H1 (cell line): ENCODE results near the gene GFY. TPM values are rescaled to one million over a fixed set of nuclear protein-coding genes. Genes with fewer than 3 reads are reported as not detected.
A peak's percentile ranks its signal among the peaks of the same experiment; 100 is the strongest.

Experiments used
- CTCF ChIA-PET: fragments of 300-600 bp; sonication (Branson Sonifier 250); formaldehyde crosslinking; loops from one replicate; lab custom pipeline; 2021; ENCODE audit not compliant: partially characterized antibody; lab: Charles Lee
- POLR2A ChIA-PET: fragments of 300-600 bp; sonication (Branson Sonifier 250); formaldehyde crosslinking; loops from one replicate; lab custom pipeline; 2021; ENCODE audit warnings: inconsistent platforms; ENCODE audit not compliant: partially characterized antibody; lab: Charles Lee
- DNase-seq, 2 experiments: peaks; one replicate each; pipeline versions ENCODE4 v3.0.0 to v3.0.0-alpha.2; 2010 to 2022; ENCODE audit warnings: low spot score in 2 of 2, low read depth in 1 of 2, mixed read lengths in 1 of 2
- FAIRE-seq: peaks from 2 replicates; lab custom pipeline; 2011; peaks lifted over from hg19 to GRCh38; lab: Jason Lieb, UNC
- H2AFZ ChIP-seq: 2 replicates; pipeline ENCODE4 v1.8.1; 2012; ENCODE audit warnings: low read length, inconsistent platforms
- H2AK5ac ChIP-seq: 2 replicates; pipeline ENCODE4 v1.6.1; 2013; ENCODE audit warnings: low read depth, low read length
- H2BK120ac ChIP-seq: replicated peaks from 2 replicates; pipeline ENCODE3; 2013; ENCODE audit warnings: low read depth, low read length, inconsistent platforms
- H2BK12ac ChIP-seq: 2 replicates; pipeline ENCODE4 v1.6.1; 2013; ENCODE audit warnings: low read depth, low read length
- H2BK15ac ChIP-seq: 2 replicates; pipeline ENCODE4 v1.6.1; 2013; ENCODE audit warnings: low read length
- H2BK20ac ChIP-seq: 2 replicates; pipeline ENCODE4 v1.6.1; 2013; ENCODE audit warnings: low read length
- H2BK5ac ChIP-seq: 2 replicates; pipeline ENCODE4 v1.6.1; 2013; ENCODE audit warnings: low read depth, low read length
- H3K14ac ChIP-seq: 2 replicates; pipeline ENCODE4 v1.6.1; 2013; ENCODE audit warnings: inconsistent platforms; ENCODE audit not compliant: insufficient read length
- H3K18ac ChIP-seq: 2 replicates; pipeline ENCODE4 v1.6.1; 2013; ENCODE audit warnings: low read length; ENCODE audit errors: extremely low read depth
- H3K23ac ChIP-seq: 2 replicates; pipeline ENCODE4 v1.6.1; 2013; ENCODE audit warnings: inconsistent platforms; ENCODE audit not compliant: insufficient read length
- H3K23me2 ChIP-seq: 2 replicates; pipeline ENCODE4 v1.6.1; 2013; ENCODE audit warnings: low read depth, low read length
- H3K27ac ChIP-seq: 2 replicates; pipeline ENCODE4 v1.6.1; 2011; ENCODE audit warnings: low read depth, low read length, inconsistent platforms
- H3K27me3 ChIP-seq, 4 experiments: replicated peaks in 1 of 4; 1 replicate in 1 of 4; 2 replicates in 3 of 4; pipeline versions ENCODE4 v1.6.1 to v1.8.1; 2011 to 2013; ENCODE audit warnings: low read length in 3 of 4, mild to moderate bottlenecking in 3 of 4, inconsistent platforms in 2 of 4, mixed read lengths in 2 of 4, moderate library complexity in 1 of 4; ENCODE audit not compliant: control insufficient read depth in 3 of 4, insufficient read depth in 3 of 4; ENCODE audit errors: extremely low read depth in 1 of 4
- H3K36me3 ChIP-seq, 4 experiments: 2 replicates each; pipeline versions ENCODE4 v1.6.1 to v1.8.1; 2011 to 2013; ENCODE audit warnings: mild to moderate bottlenecking in 4 of 4, low read length in 3 of 4, moderate library complexity in 2 of 4, control low read depth in 1 of 4, inconsistent platforms in 1 of 4; ENCODE audit not compliant: insufficient read depth in 4 of 4, control insufficient read depth in 2 of 4
- H3K4ac ChIP-seq: replicated peaks from 2 replicates; pipeline ENCODE3; 2013; ENCODE audit warnings: low read length, low read depth, mixed read lengths, inconsistent platforms; ENCODE audit not compliant: insufficient read length
- H3K4me1 ChIP-seq, 4 experiments: replicated peaks in 1 of 4; 1 replicate in 1 of 4; 2 replicates in 3 of 4; pipeline versions ENCODE4 v1.6.1 to v1.8.1; 2011 to 2013; ENCODE audit warnings: low read length in 3 of 4, inconsistent platforms in 2 of 4, mixed read lengths in 1 of 4; ENCODE audit not compliant: insufficient read depth in 4 of 4, control insufficient read depth in 3 of 4
- H3K4me2 ChIP-seq, 2 experiments: 2 replicates each; pipeline versions ENCODE4 v1.6.1 to v1.8.1; 2011 to 2013; ENCODE audit warnings: low read depth in 2 of 2, low read length in 2 of 2, control low read depth in 1 of 2, inconsistent platforms in 1 of 2, mild to moderate bottlenecking in 1 of 2; ENCODE audit not compliant: insufficient read depth in 1 of 2
- H3K4me3 ChIP-seq, 4 experiments: fragments of 200-600, 300-600 bp in 1 of 4; sonication (generic), shearing (Covaris generic), sonication (Bioruptor Twin) in 1 of 4; 2 replicates each; pipeline versions ENCODE4 v1.5.1 to v1.8.1; 2011 to 2016; ENCODE audit warnings: low read length in 4 of 4, low read depth in 3 of 4, control low read depth in 2 of 4, inconsistent platforms in 2 of 4, mild to moderate bottlenecking in 2 of 4, mixed read lengths in 1 of 4, moderate library complexity in 1 of 4; ENCODE audit not compliant: insufficient read depth in 2 of 4; ENCODE audit errors: extremely low read depth in 1 of 4
- H3K56ac ChIP-seq: replicated peaks from 2 replicates; pipeline ENCODE3; 2013; ENCODE audit warnings: low read depth, mild to moderate bottlenecking, mixed read lengths, low read length, inconsistent platforms; ENCODE audit not compliant: insufficient read length
- H3K79me1 ChIP-seq: 2 replicates; pipeline ENCODE4 v1.6.1; 2013; ENCODE audit warnings: low read depth, low read length, control low read depth
- H3K79me2 ChIP-seq, 2 experiments: 2 replicates each; pipeline versions ENCODE4 v1.6.1 to v1.8.1; 2012 to 2013; ENCODE audit warnings: low read length in 2 of 2, mild to moderate bottlenecking in 2 of 2, inconsistent platforms in 1 of 2; ENCODE audit not compliant: insufficient read depth in 2 of 2, control insufficient read depth in 1 of 2
- H3K9ac ChIP-seq, 4 experiments: replicated peaks in 1 of 4; 1 replicate in 1 of 4; 2 replicates in 3 of 4; pipeline versions ENCODE4 v1.6.1 to v1.8.1; 2011 to 2013; ENCODE audit warnings: low read depth in 3 of 4, low read length in 3 of 4, control low read depth in 2 of 4, mild to moderate bottlenecking in 2 of 4, moderate library complexity in 2 of 4, inconsistent platforms in 1 of 4; ENCODE audit errors: extremely low read depth in 1 of 4
- H3K9me3 ChIP-seq, 2 experiments: 2 replicates each; pipeline versions ENCODE4 v1.6.1 to v1.8.1; 2012 to 2013; ENCODE audit warnings: mild to moderate bottlenecking in 2 of 2, moderate library complexity in 2 of 2, control low read depth in 1 of 2, inconsistent platforms in 1 of 2, low read depth in 1 of 2, low read length in 1 of 2, mixed read lengths in 1 of 2; ENCODE audit not compliant: insufficient read depth in 2 of 2
- H4K20me1 ChIP-seq, 2 experiments: replicated peaks in 1 of 2; 2 replicates each; pipeline versions ENCODE3 to v1.8.1; 2011 to 2013; ENCODE audit warnings: inconsistent platforms in 2 of 2, low read length in 2 of 2, mild to moderate bottlenecking in 1 of 2; ENCODE audit not compliant: insufficient read depth in 2 of 2, control insufficient read depth in 1 of 2
- H4K5ac ChIP-seq: 2 replicates; pipeline ENCODE4 v1.6.1; 2013; ENCODE audit warnings: low read length, low read depth, mixed read lengths, inconsistent platforms; ENCODE audit not compliant: insufficient read length
- H4K8ac ChIP-seq: 2 replicates; pipeline ENCODE4 v1.8.0; 2013; ENCODE audit warnings: mild to moderate bottlenecking, moderate library complexity, low read length, inconsistent platforms; ENCODE audit not compliant: insufficient read depth; ENCODE audit errors: extremely low read depth
- H4K91ac ChIP-seq: replicated peaks from 2 replicates; pipeline ENCODE3; 2013; ENCODE audit warnings: low read length, mixed read lengths, inconsistent platforms; ENCODE audit not compliant: insufficient read length
- CEBPB ChIP-seq: IDR thresholded peaks from 2 replicates; pipeline ENCODE4 v1.6.1; 2012; ENCODE audit warnings: low read depth, low read length
- EZH2 ChIP-seq: fragments of 200-600 bp; sonication (generic); IDR thresholded peaks from 2 replicates; pipeline ENCODE4 v1.7.1; 2012; ENCODE audit warnings: low read depth, mild to moderate bottlenecking, moderate library complexity, low read length, inconsistent platforms; ENCODE audit not compliant: severe bottlenecking
- HDAC6 ChIP-seq: IDR thresholded peaks from one replicate; pipeline ENCODE4 v1.7.1; 2012; ENCODE audit warnings: low read depth, mild to moderate bottlenecking, inconsistent platforms, low read length, moderate library complexity
- KDM1A ChIP-seq: fragments of 200-600, 300-600 bp; sonication (generic); IDR thresholded peaks from 2 replicates; pipeline ENCODE4 v1.7.1; 2016; ENCODE audit warnings: mild to moderate bottlenecking, low read length, borderline replicate concordance
- NANOG ChIP-seq: IDR thresholded peaks from 2 replicates; pipeline ENCODE4 v1.6.1; 2011; ENCODE audit warnings: low read length, low read depth, mild to moderate bottlenecking, inconsistent platforms; ENCODE audit not compliant: insufficient read depth, poor library complexity, severe bottlenecking
- NRF1 ChIP-seq: IDR thresholded peaks from 2 replicates; pipeline ENCODE4 v1.6.1; 2011; ENCODE audit warnings: mild to moderate bottlenecking, low read depth, low read length, improper control_type of control experiment
- POLR2AphosphoS5 ChIP-seq: IDR thresholded peaks from 2 replicates; pipeline ENCODE4 v1.6.1; 2011; ENCODE audit warnings: low read depth, low read length
- RNF2 ChIP-seq: fragments of 200-900, 300-1000 bp; sonication (generic); IDR thresholded peaks from 2 replicates; pipeline ENCODE4 v1.7.1; 2016; ENCODE audit warnings: borderline replicate concordance, low read depth, mild to moderate bottlenecking, antibody characterized with exemption, low read length; ENCODE audit not compliant: poor library complexity, severe bottlenecking; ENCODE audit errors: missing control alignments
- SIN3A ChIP-seq, 2 experiments: IDR thresholded peaks in 1 of 2; conservative IDR thresholded peaks in 1 of 2; 2 replicates each; pipeline ENCODE4 v1.6.1; 2011 to 2012; ENCODE audit warnings: low read length in 2 of 2, improper control_type of control experiment in 1 of 2, low read depth in 1 of 2, mild to moderate bottlenecking in 1 of 2
- TAF7 ChIP-seq: optimal IDR thresholded peaks from 2 replicates; pipeline ENCODE3; 2011; ENCODE audit warnings: low read depth, mild to moderate bottlenecking, inconsistent platforms, low read length, moderate library complexity, borderline replicate concordance
- TEAD4 ChIP-seq: IDR thresholded peaks from 2 replicates; pipeline ENCODE4 v1.6.1; 2012; ENCODE audit warnings: low read depth, low read length, inconsistent platforms, mixed read lengths
- WGBS, 2 experiments: shearing (Covaris generic) in 1 of 2; methylation state at CpG; one replicate each; pipeline versions ENCODE4 v1.1.6 to v1.1.7; 2013 to 2015; ENCODE audit warnings: low lambda C conversion rate in 2 of 2, mixed read lengths in 2 of 2, inconsistent platforms in 1 of 2, low coverage in 1 of 2, missing lambda C conversion rate in 1 of 2; ENCODE audit not compliant: insufficient replicate concordance in 2 of 2, insufficient coverage in 1 of 2, insufficient read length in 1 of 2; ENCODE audit errors: extremely low coverage in 1 of 2, missing lambda C conversion rate in 1 of 2; 5-methylcytosine and 5-hydroxymethylcytosine counted together
- polyA plus RNA-seq, 7 experiments: library from polyadenylated mRNA; depleted of rRNA in 3 of 7; stranded (reverse) in 5 of 7; unstranded in 2 of 7; fragments of >200 nt in 5 of 7; fragments of 200-250 nt in 2 of 7; gene quantifications; 1 replicate in 5 of 7; 2 replicates in 1 of 7; 4 replicates in 1 of 7; pipeline versions ENCODE4 v1.2.1 to v1.2.3, GENCODE V29; 2011 to 2013; ENCODE audit warnings: missing spikeins in 2 of 7, mixed read lengths in 2 of 7
- total RNA-seq: library from RNA; stranded (reverse); fragmentation: NEBNext Ultra II Directional; extraction: Animal tissue kit (Norgen Biotek cat#: 25700); gene quantifications from 2 replicates; pipeline ENCODE4 v1.2.1, GENCODE V29; 2021
- TF ChIP-seq, protein P1 (sequence below): IDR thresholded peaks from 2 replicates; pipeline ENCODE4 v1.6.1; 2011; ENCODE audit warnings: low read depth, mild to moderate bottlenecking, low read length; ENCODE audit not compliant: insufficient read depth

The GFY gene
- total and polyA plus RNA-seq, 2 of the 8 experiments (the other 6 are each of a cell fraction or from before 2014, with no cell fraction given): 0.68 to 0.93 TPM

DNA sequence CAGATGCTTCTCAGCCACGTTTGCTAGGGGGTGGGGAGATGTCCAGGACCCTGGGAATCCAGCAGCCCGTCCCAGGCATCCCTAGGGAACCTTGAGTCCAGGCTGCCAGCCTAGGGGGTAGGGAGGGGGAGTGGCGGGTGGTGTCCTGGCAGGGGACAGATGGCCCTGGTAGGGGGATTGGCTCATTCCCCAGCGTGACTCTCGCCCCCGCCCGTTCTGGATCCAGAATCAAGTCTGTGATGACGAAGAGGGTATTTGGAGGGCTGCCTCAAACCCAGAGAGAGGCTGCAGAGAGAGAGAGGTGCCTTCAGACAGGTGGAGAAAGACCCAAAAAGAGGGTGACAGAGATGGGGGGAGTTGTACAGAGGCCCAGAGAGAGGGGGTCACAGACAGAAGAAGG is 12.0 kb downstream of the GFY start:
- Histone ChIP-seq H4K5ac (no peak overlapping the region), H4K20me1 (no peaks in the 10 kb centered on the region), H3K9me3 (no peaks in the 10 kb centered on the region), H3K79me2 (no peaks in the 10 kb centered on the region), H3K23me2 (peaks cover 22% of the 10 kb centered on the region; the same call in 1 of the 2 replicates), H2BK12ac (no peak overlapping the region), H3K79me1 (no peaks in the 10 kb centered on the region), H2BK5ac (no peak overlapping the region), H4K8ac (no peak overlapping the region), H3K9ac (no peak overlapping the region), H2BK20ac (no peak overlapping the region), H2BK120ac (no peak overlapping the region), H3K4me3 (peak overlapping the region in 2 of 4 experiments; percentile 30 to 40; a peak in 2 of 8 replicates), H3K18ac (no peak overlapping the region; the same call in 1 of the 2 replicates), H4K91ac (no peak overlapping the region), H3K4me1 (peaks cover 0 to 13% (median 12%) of the 10 kb centered on the region in 4 experiments; a peak in 5 of 7 replicates), H3K4me2 (peak overlapping the region in 1 of 2 experiments; percentile 52; a peak in 1 of 4 replicates), H3K36me3 (no peaks in the 10 kb centered on the region), H2AFZ (no peak overlapping the region), H3K23ac (no peak overlapping the region), H3K4ac (no peak overlapping the region), H2AK5ac (no peak overlapping the region), H3K27me3 (peaks cover 30 to 66% (median 57%) of the 10 kb centered on the region in 4 experiments), H2BK15ac (no peak overlapping the region), H3K27ac (no peak overlapping the region), H3K56ac (no peak overlapping the region), H3K14ac (no peak overlapping the region)
- WGBS, 2 experiments: 47% methylated on average over 5 of the region's 8 CpGs; no CpG with 5 or more reads in 1 of the 2 experiments
- DNase-seq (no peak), FAIRE-seq (no peak)
- ChIA-PET POLR2A (interaction anchor here (1.4 to 1.7 kb wide), 2 partner anchors 10 to 45 kb away, joined by 7 to 9 read pairs; no protein-coding TSS in a partner anchor), CTCF (interaction anchor here (1.2 to 4.7 kb wide), 5 partner anchors 10 to 46 kb away, joined by 3 to 38 read pairs (median 5); partner anchors contain the start of genes GFY and PTH2)
- TF ChIP-seq POLR2AphosphoS5 (no peak), TEAD4 (no peak), HDAC6 (no peak), NANOG (no peak), KDM1A (no peak), NRF1 (no peak), EZH2 (no peak), SIN3A (conservative IDR thresholded peaks at IDR 0.05 in 1 of 2, IDR thresholded peaks at IDR 0.05 in 1 of 2; ENCODE audit: low read depth in 1 of 2, low read length in 2 of 2) (no peak), TAF7 (no peak), CEBPB (no peak), RNF2 (no peak)
- TF ChIP-seq, protein P1, sequence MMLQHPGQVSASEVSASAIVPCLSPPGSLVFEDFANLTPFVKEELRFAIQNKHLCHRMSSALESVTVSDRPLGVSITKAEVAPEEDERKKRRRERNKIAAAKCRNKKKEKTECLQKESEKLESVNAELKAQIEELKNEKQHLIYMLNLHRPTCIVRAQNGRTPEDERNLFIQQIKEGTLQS: no peak
